Activated CD4-positive, alpha-beta T cell treated with anti-CD3 and anti-CD28 coated beads for 36 hours (primary cell): ENCODE data around the gene ARF5. TPM values are rescaled to one million over a fixed set of nuclear protein-coding genes. Genes with fewer than 3 reads are reported as not detected.
A peak's percentile ranks its signal among the peaks of the same experiment; 100 is the strongest.
"Not testable (repeated sequence)": the region's sequence is repeated elsewhere in the genome, so short reads cannot be mapped to it uniquely, and the experiment has no call there.

Source experiments
- ATAC-seq: fragments of 200-7000 bp; cut with Tn5 transposase; one replicate; pipeline ENCODE4 v1.10.0; 2021; ENCODE audit warnings: mild to moderate bottlenecking, moderate library complexity
- CTCF ChIA-PET: fragments of 350-600 bp; sonication (Branson Sonifier 250); formaldehyde crosslinking; loops from one replicate; lab custom pipeline; 2021; ENCODE audit warnings: antibody characterized with exemption; lab: Charles Lee
- POLR2A ChIA-PET: fragments of 350-600 bp; sonication (Branson Sonifier 250); formaldehyde crosslinking; loops from one replicate; lab custom pipeline; 2021; ENCODE audit warnings: antibody characterized with exemption, inconsistent platforms; lab: Charles Lee
- DNase-seq: peaks from one replicate; pipeline ENCODE4 v3.0.0-alpha.2; 2020
- H3K27ac Mint-ChIP-seq: one replicate; pipeline ENCODE4 v1.8.0; 2021; ENCODE audit warnings: mixed read lengths
- H3K27me3 Mint-ChIP-seq: one replicate; pipeline ENCODE4 v1.8.0; 2021; ENCODE audit warnings: mixed read lengths
- H3K36me3 Mint-ChIP-seq: one replicate; pipeline ENCODE4 v1.8.0; 2021; ENCODE audit warnings: low read depth, mixed read lengths
- H3K4me1 Mint-ChIP-seq: one replicate; pipeline ENCODE4 v1.8.0; 2021; ENCODE audit warnings: mixed read lengths
- H3K4me3 Mint-ChIP-seq: one replicate; pipeline ENCODE4 v1.8.0; 2021; ENCODE audit warnings: mild to moderate bottlenecking, moderate library complexity, mixed read lengths
- H3K9me3 Mint-ChIP-seq: one replicate; pipeline ENCODE4 v1.8.0; 2021; ENCODE audit warnings: low read depth, mixed read lengths
- intact Hi-C, 2 experiments: fragments of 100-400 bp; cut with DNase I in 1 of 2; cut with micrococcal nuclease in 1 of 2; formaldehyde crosslinking; loops; one replicate each; pipeline versions ENCODE4 v1.14.2 to v1.15.1; 2022 to 2024; cut with DNase I, micrococcal nuclease
- total RNA-seq, 2 experiments: library from RNA; stranded (reverse); gene quantifications; one replicate each; pipeline ENCODE4 v1.2.3, GENCODE V29; 2021

The ARF5 gene
- total RNA-seq, result 100 to 1,000 TPM; 113 to 115 TPM

DNA sequence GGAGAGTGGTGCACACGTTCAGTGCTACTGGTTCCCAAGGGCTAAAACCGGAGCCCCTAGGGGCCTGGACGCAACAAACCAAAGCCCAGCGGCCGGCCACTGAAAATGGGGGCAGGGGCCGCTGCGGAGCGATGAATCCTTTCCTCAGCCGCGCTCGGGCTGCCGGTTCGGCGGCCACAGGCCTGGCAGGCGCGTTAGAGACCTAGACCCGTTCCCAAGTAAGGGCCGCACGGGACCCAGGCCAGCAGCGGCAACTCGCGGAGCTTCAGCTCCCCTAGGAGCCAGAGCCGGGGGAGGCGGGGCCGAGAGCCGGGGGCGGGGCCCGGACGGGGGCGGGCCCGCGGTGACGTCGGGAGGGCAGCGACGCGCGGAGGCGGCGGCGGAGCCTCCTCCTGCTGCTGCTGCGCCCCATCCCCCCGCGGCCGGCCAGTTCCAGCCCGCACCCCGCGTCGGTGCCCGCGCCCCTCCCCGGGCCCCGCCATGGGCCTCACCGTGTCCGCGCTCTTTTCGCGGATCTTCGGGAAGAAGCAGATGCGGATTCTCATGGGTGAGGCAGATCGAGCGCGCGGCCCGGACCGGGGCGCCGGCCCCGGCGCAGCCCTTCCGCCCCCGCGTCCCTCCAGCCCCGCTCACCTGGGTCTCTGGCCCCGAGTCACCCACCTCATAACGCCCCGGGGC is at the start of gene ARF5:
TSS of gene ARF5 (plus strand) at position 393 of the 678 bp plus-strand sequence. CDS start at position 481, 88 bp downstream.
- peak within 1 kb of the TSS; percentile 90 for H3K4me3 Mint-ChIP-seq
- H3K27ac Mint-ChIP-seq, result peak within 1 kb of the TSS; percentile 93
- no peaks in the 10 kb centered on the region for H3K27me3 Mint-ChIP-seq
- peaks cover 28% of the 10 kb centered on the region for H3K36me3 Mint-ChIP-seq
- H3K9me3 Mint-ChIP-seq, result no peaks in the 10 kb centered on the region
- ATAC-seq, result peak; percentile 78
- peaks cover 40% of the 10 kb centered on the region for H3K4me1 Mint-ChIP-seq
- CTCF ChIA-PET, result interaction anchor here (0.6 to 1.3 kb wide), 2 partner anchors 15 to 17 kb away, joined by 4 read pairs; no protein-coding TSS in a partner anchor
- POLR2A ChIA-PET, result no interaction called here
- DNase-seq, result peak; percentile 93
- intact Hi-C loops, result loop anchor here (1.0 to 10.0 kb wide), 12 partner anchors 63 to 1467 kb away; partner anchors contain the start of genes ZNF800 (in 2 of the 2), CALU (in 1 of the 2), HILPDA (in 1 of the 2) and IMPDH1 (in 1 of the 2)

DNA sequence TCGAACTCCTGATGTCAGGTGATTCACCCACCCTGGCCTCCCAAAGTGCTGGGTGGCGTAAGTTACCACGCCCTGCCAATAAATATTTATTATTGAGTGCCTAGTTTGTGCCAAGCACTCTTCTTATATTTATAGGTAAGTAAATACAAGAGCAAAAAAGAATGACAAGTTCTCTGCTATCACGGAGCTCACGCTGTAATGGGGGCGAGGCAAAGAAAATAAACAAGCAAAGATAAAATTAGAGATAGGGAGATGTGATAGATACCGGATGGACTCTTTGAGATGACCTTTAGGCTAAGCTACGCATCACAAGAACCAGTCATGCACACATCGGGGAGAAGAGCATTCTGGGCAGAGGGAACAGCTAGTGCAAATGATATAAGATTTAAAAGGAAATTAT is 49.1 kb upstream of the ARF5 start:
- H3K4me3 Mint-ChIP-seq, result no peak overlapping the region
- intact Hi-C loops, result no loop called here
- POLR2A ChIA-PET, result no interaction called here
- ATAC-seq, result no peak
- DNase-seq, result no peak
- H3K9me3 Mint-ChIP-seq, result no peaks in the 10 kb centered on the region
- CTCF ChIA-PET, result no interaction called here
- no peaks in the 10 kb centered on the region for H3K36me3 Mint-ChIP-seq
- no peak overlapping the region for H3K27ac Mint-ChIP-seq
- peaks cover 49% of the 10 kb centered on the region for H3K27me3 Mint-ChIP-seq
- no peaks in the 10 kb centered on the region for H3K4me1 Mint-ChIP-seq

DNA sequence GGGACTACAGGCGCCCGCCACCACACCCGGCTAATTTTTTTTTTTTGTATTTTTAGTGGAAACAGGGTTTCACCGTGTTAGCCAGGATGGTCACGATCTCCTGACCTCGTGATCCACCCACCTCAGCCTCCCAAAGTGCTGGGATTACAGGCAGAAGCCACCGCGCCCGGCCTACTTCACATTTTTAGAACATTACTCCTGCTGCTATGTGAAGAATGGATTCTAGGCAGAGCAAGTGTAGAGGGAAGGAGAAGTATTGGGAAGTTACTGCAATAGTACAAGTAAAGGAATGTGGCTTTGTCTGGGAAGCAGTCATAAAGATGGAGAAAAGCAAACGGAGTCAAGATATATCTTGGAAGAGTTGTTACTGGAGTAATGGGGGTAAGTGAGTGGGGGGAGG is 47.8 kb upstream of the ARF5 start:
- DNase-seq, H3K36me3 Mint-ChIP-seq, POLR2A ChIA-PET, H3K27ac Mint-ChIP-seq, CTCF ChIA-PET, ATAC-seq, H3K9me3 Mint-ChIP-seq, intact Hi-C loops, H3K4me1 Mint-ChIP-seq, H3K4me3 Mint-ChIP-seq: not testable (repeated sequence)
- peaks cover 39% of the 10 kb centered on the region for H3K27me3 Mint-ChIP-seq

DNA sequence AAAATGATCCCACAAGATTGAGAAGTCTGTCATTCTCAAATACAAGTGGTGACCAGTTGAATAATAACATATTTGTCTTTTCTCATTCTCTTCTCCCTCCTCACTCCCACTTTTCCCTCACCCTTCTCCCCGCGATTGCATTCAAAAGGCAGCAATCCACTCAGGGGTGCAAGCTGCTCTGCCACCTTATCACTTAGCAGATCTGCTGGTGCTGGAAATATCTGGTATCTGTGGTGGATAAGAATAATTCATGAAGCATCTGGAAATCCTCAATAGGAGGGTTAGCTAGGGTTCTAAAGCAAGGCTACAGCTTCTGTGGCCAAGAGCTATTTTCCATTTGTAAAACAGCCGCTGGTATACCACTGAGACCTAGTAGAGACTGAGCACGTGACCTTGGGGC is 46.7 kb upstream of the ARF5 start:
- no peak for ATAC-seq
- Mint-ChIP-seq H3K27ac (no peak overlapping the region), H3K4me1 (no peaks in the 10 kb centered on the region), H3K36me3 (peaks cover under 1% of the 10 kb centered on the region), H3K27me3 (peaks cover 29% of the 10 kb centered on the region), H3K4me3 (no peak overlapping the region), H3K9me3 (peaks cover 10% of the 10 kb centered on the region)
- intact Hi-C loops, result no loop called here
- no peak for DNase-seq
- POLR2A ChIA-PET, result interaction anchor here (0.5 kb wide), 1 partner anchor 75 kb away, joined by 3 read pairs; no protein-coding TSS in a partner anchor
- CTCF ChIA-PET, result no interaction called here

DNA sequence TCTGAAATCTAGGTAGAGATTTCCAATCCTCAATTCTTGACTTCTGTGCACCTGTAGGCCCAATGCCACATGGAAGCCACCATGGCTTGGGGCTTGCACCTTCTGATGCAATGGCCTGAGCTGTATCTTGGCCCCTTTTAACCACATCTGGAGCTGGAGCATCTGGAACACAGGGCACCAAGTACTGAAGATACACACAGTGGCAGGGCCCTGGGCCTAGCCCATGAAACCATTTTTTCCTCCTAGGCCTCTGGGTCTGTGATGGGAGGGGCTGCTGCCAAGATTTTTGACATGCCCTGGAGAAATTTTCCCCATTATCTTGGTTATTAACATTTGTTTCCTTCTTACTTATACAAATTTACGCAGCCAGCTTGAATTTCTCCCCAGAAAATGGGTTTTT is 41.9 kb upstream of the ARF5 start:
- DNase-seq (no peak), ATAC-seq (no peak)
- CTCF ChIA-PET, result no interaction called here
- Mint-ChIP-seq H3K27ac (no peak overlapping the region), H3K27me3 (peaks cover 6% of the 10 kb centered on the region), H3K4me1 (no peaks in the 10 kb centered on the region), H3K36me3 (peaks cover 3% of the 10 kb centered on the region), H3K4me3 (no peak overlapping the region), H3K9me3 (peaks cover 16% of the 10 kb centered on the region)
- POLR2A ChIA-PET, result no interaction called here
- intact Hi-C loops, result no loop called here

DNA sequence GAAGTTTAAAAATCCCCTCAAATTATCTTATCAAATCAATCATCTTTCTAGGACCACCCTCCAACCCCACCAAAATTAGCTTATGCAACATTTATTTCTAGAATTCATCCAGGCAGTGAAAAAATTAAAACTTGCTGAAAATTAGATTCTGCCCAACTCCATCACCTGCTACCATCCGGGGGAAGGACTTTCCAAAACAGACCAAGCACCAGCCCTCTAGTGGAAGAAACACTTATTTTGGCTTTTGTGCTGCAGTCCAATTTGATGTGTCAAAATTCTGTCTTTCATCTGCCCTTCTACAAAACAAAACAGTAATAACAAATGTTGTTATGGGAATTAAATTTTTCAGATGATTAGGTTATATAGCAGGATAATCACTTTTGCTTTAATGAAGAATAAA is 38.0 kb upstream of the ARF5 start:
- Mint-ChIP-seq H3K4me1 (no peaks in the 10 kb centered on the region), H3K36me3 (peaks cover 3% of the 10 kb centered on the region), H3K27ac (no peak overlapping the region), H3K4me3 (no peak overlapping the region), H3K9me3 (peaks cover 14% of the 10 kb centered on the region), H3K27me3 (peaks cover 2% of the 10 kb centered on the region)
- no peak for ATAC-seq
- ChIA-PET POLR2A (no interaction called here), CTCF (no interaction called here)
- intact Hi-C loops, result no loop called here
- no peak for DNase-seq

DNA sequence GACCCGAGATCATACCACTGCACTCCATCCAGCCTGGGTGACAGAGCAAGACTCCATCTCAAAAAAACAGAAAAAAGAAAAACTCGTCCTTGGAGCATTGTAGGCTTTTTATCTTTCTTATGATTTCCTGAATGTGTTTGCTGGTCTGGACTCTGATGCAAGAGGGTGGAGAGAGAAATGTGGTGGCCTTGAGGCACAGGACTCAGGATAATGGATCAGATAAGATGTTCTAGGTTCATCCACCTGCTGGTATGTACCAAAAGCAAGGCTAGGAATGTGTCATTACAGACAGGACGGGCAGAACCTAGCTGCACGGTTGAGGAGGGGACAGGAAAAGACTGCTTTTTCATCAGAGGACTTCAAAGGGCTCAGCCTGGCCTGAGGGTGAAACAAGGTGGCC is 36.3 kb upstream of the ARF5 start:
- intact Hi-C loops, result no loop called here
- ChIA-PET CTCF (no interaction called here), POLR2A (no interaction called here)
- no peak for DNase-seq
- no peaks in the 10 kb centered on the region for H3K4me1 Mint-ChIP-seq
- no peaks in the 10 kb centered on the region for H3K36me3 Mint-ChIP-seq
- no peak overlapping the region for H3K4me3 Mint-ChIP-seq
- H3K27me3 Mint-ChIP-seq, result peaks cover 2% of the 10 kb centered on the region
- peaks cover 5% of the 10 kb centered on the region for H3K9me3 Mint-ChIP-seq
- no peak for ATAC-seq
- H3K27ac Mint-ChIP-seq, result no peak overlapping the region

DNA sequence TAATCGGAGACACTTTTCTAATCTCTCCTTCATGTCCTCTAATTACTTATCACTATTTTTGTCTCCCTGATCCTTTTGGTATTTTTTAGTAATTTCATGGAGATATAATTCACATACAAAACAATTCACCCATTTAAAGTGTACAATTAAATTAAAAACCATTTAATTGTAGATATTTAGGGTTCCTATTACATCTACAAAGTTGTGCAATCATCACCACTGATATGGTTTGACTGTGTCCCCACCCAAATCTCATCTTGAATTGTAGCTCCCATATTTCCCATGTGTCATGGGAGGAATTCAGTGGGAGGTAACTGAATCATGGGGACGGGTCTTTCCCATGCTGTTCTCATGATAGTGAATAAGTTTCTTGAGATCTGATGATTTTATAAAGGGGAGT is 31.8 kb upstream of the ARF5 start:
- ATAC-seq, result no peak
- Mint-ChIP-seq H3K9me3 (peaks cover 4% of the 10 kb centered on the region), H3K27ac (no peak overlapping the region), H3K27me3 (no peaks in the 10 kb centered on the region), H3K4me3 (no peak overlapping the region), H3K4me1 (no peaks in the 10 kb centered on the region), H3K36me3 (no peaks in the 10 kb centered on the region)
- intact Hi-C loops, result no loop called here
- no peak for DNase-seq
- CTCF ChIA-PET, result no interaction called here
- POLR2A ChIA-PET, result no interaction called here

DNA sequence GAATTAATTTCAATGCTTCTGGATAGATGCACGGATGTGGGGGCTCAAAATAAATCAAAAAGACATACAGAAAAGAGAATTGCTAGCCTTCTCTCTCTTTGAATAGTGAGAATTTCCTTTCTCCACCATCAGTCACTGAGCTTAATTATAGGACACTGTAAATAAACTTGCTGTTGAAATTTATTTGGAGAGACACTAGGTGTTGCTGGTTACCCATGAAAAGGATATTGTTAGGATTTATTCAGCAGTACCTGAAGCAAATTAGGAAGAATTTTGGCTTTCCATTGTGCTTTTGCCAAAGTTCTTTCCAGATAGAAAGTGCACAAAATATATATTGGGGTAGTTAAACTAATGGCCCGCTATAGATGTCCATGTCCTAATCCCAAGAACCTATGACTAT is 30.4 kb upstream of the ARF5 start:
- H3K36me3 Mint-ChIP-seq, result no peaks in the 10 kb centered on the region

DNA sequence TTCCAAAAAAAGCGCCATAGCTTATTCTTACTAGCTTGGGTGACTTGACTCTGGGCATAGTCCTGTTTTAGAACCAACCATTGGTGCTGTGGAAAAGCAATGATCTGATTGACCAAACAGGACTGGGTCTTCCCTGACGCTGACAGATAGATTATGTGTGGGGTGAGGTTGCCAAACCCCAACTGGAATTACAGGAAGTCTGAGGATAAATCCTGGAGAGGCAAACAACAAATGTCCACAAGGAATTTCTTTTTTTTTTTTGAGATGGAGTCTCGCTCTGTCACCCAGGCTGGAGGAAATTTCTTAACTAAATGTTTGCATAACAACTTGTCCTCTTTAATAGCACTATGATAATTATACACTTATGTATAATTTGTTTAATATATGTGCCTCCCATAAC is 22.0 kb upstream of the ARF5 start:
- Mint-ChIP-seq H3K36me3 (peaks cover 2% of the 10 kb centered on the region), H3K27me3 (no peaks in the 10 kb centered on the region), H3K9me3 (peaks cover 2% of the 10 kb centered on the region), H3K4me1 (no peaks in the 10 kb centered on the region), H3K27ac (no peak overlapping the region), H3K4me3 (no peak overlapping the region)
- ChIA-PET CTCF (no interaction called here), POLR2A (interaction anchor here (0.9 kb wide), 1 partner anchor 19 kb away, joined by 3 read pairs; the partner anchor contains the start of gene GCC1)
- DNase-seq (no peak), ATAC-seq (no peak)
- intact Hi-C loops, result no loop called here

More for the DNA sequence above, 30.4 kb upstream of the ARF5 start:
- Mint-ChIP-seq H3K27me3 (no peaks in the 10 kb centered on the region), H3K9me3 (peaks cover 4% of the 10 kb centered on the region), H3K27ac (no peak overlapping the region), H3K4me3 (no peak overlapping the region), H3K4me1 (no peaks in the 10 kb centered on the region)
- CTCF ChIA-PET, result no interaction called here
- ATAC-seq (no peak), DNase-seq (no peak)
- intact Hi-C loops, result no loop called here
- POLR2A ChIA-PET, result no interaction called here

DNA sequence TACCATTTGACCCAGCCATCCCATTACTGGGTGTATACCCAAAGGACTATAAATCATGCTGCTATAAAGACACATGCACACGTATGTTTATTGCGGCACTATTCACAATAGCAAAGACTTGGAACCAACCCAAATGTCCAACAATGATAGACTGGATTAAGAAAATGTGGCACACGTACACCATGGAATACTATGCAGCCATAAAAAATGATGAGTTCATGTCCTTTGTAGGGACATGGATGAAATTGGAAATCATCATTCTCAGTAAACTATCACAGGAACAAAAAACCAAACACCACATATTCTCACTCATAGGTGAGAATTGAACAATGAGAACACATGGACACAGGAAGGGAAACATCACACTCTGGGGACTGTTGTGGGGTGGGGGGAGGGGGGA is 20.2 kb upstream of the ARF5 start:
- H3K4me3 Mint-ChIP-seq, H3K27me3 Mint-ChIP-seq, intact Hi-C loops, H3K36me3 Mint-ChIP-seq, H3K27ac Mint-ChIP-seq, H3K4me1 Mint-ChIP-seq, H3K9me3 Mint-ChIP-seq, POLR2A ChIA-PET, ATAC-seq, CTCF ChIA-PET, DNase-seq: not testable (repeated sequence)

DNA sequence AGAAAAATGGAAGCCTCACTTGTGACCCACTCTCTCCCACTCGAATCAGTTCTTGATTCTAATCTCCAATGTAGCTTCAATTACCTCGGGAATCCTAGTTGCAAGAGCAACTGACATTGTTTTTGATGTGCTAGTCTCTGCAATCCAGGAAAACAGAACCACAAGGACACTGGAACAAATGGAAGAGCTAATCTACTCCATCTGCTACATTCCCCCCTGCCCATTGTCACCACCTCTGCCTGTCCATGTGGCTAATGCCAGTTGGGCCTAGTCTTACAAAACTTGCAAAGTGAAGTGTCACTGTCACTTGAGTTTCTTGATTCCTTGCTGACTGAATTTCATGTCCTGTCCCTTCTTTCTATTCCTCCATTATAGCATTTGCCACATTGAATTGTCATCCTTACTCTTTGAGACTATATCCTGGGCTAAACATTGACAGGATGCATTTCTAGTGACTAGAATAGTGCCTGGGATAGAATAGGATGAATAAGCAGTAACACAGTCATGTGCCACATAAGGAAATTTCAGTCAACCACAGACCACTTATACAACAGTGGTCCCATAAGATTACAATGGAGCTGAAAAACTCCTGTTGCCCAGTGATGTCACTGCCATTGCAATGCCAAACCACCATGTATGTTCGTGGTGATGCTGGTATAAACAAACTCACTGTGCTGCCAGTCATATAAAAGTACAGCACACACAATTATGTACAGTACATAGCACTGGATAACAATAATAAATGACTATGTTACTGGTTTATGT is 16.3 kb upstream of the ARF5 start:
- DNase-seq (no peak), ATAC-seq (no peak)
- Mint-ChIP-seq H3K9me3 (peaks cover 2% of the 10 kb centered on the region), H3K27ac (no peak overlapping the region), H3K36me3 (peaks cover 2% of the 10 kb centered on the region), H3K4me1 (no peaks in the 10 kb centered on the region), H3K4me3 (no peak overlapping the region), H3K27me3 (no peaks in the 10 kb centered on the region)
- POLR2A ChIA-PET, result no interaction called here
- CTCF ChIA-PET, result interaction anchor here (2.2 kb wide), 1 partner anchor 13 kb away, joined by 6 read pairs; the partner anchor contains the start of gene GCC1
- intact Hi-C loops, result no loop called here
